Measurements from ENCODE around the gene TVP23A.
A peak's percentile ranks its signal among the peaks of the same experiment; 100 is the strongest.
"Not testable (repeated sequence)": the region's sequence is repeated elsewhere in the genome, so short reads cannot be mapped to it uniquely, and the experiment has no call there.

Gene TVP23A

GRCh38 chr16:10809706-10810105, 8.9 kb downstream of the TVP23A start:
- in situ Hi-C loops (cut with MboI; ENCODE audit: low pct_unique_long_range_greater_than_20kb, low sequenced_read_pairs) = no loop called here
- no peak for DNase-seq

- no peak for DNase-seq
- in situ Hi-C loops (cut with MboI; ENCODE audit: low pct_unique_long_range_greater_than_20kb, low sequenced_read_pairs) = no loop called here
These were observed 9.7 kb downstream of the TVP23A start for GRCh38 chr16:10808850-10809249.

GRCh38 chr16:10808218-10808617, 10.4 kb downstream of the TVP23A start:
- DNase-seq = no peak
- in situ Hi-C loops (cut with MboI; ENCODE audit: low pct_unique_long_range_greater_than_20kb, low sequenced_read_pairs) = no loop called here

- in situ Hi-C loops (cut with MboI; ENCODE audit: low pct_unique_long_range_greater_than_20kb, low sequenced_read_pairs) = no loop called here
These were observed 11.9 kb downstream of the TVP23A start for GRCh38 chr16:10806698-10807097.

GRCh38 chr16:10805334-10805733, 13.3 kb downstream of the TVP23A start:
- no peak for DNase-seq
- in situ Hi-C loops (cut with MboI; ENCODE audit: low pct_unique_long_range_greater_than_20kb, low sequenced_read_pairs) = no loop called here

More at GRCh38 chr16:10806698-10807097, 11.9 kb downstream of the TVP23A start:
- no peak for DNase-seq

GRCh38 chr16:10799736-10800135, 18.9 kb downstream of the TVP23A start:
- no peak for DNase-seq
- in situ Hi-C loops (cut with MboI; ENCODE audit: low pct_unique_long_range_greater_than_20kb, low sequenced_read_pairs) = no loop called here

- in situ Hi-C loops (cut with MboI; ENCODE audit: low pct_unique_long_range_greater_than_20kb, low sequenced_read_pairs) = no loop called here
- DNase-seq = no peak
These were observed 27.5 kb downstream of the TVP23A start for GRCh38 chr16:10791048-10791447.

GRCh38 chr16:10788630-10789029, 30.0 kb downstream of the TVP23A start:
- DNase-seq; in situ Hi-C loops (cut with MboI; ENCODE audit: low pct_unique_long_range_greater_than_20kb, low sequenced_read_pairs): not testable (repeated sequence)

- DNase-seq = no peak
- in situ Hi-C loops (cut with MboI; ENCODE audit: low pct_unique_long_range_greater_than_20kb, low sequenced_read_pairs) = no loop called here
These were observed 31.3 kb downstream of the TVP23A start for GRCh38 chr16:10787304-10787703.

GRCh38 chr16:10782628-10783027, 36.0 kb downstream of the TVP23A start:
- DNase-seq = no peak
- in situ Hi-C loops (cut with MboI; ENCODE audit: low pct_unique_long_range_greater_than_20kb, low sequenced_read_pairs) = no loop called here

- in situ Hi-C loops (cut with MboI; ENCODE audit: low pct_unique_long_range_greater_than_20kb, low sequenced_read_pairs) = no loop called here
These were observed 38.0 kb downstream of the TVP23A start for GRCh38 chr16:10780628-10781027.

GRCh38 chr16:10779908-10780307, 38.7 kb downstream of the TVP23A start:
- DNase-seq; in situ Hi-C loops (cut with MboI; ENCODE audit: low pct_unique_long_range_greater_than_20kb, low sequenced_read_pairs): not testable (repeated sequence)

More at GRCh38 chr16:10780628-10781027, 38.0 kb downstream of the TVP23A start:
- no peak for DNase-seq

GRCh38 chr16:10777356-10777755, 41.2 kb downstream of the TVP23A start:
- in situ Hi-C loops (cut with MboI; ENCODE audit: low pct_unique_long_range_greater_than_20kb, low sequenced_read_pairs) = no loop called here
- DNase-seq = no peak

- in situ Hi-C loops (cut with MboI; ENCODE audit: low pct_unique_long_range_greater_than_20kb, low sequenced_read_pairs); DNase-seq: not testable (repeated sequence)
These were observed 41.7 kb downstream of the TVP23A start for GRCh38 chr16:10776923-10777322.

GRCh38 chr16:10776280-10776679, 42.3 kb downstream of the TVP23A start:
- in situ Hi-C loops (cut with MboI; ENCODE audit: low pct_unique_long_range_greater_than_20kb, low sequenced_read_pairs) = no loop called here
- no peak for DNase-seq

GRCh38 chr16:10770907-10771306, 47.7 kb downstream of the TVP23A start:
- DNase-seq = peak; percentile 53
- in situ Hi-C loops (cut with MboI; ENCODE audit: low pct_unique_long_range_greater_than_20kb, low sequenced_read_pairs) = no loop called here

- in situ Hi-C loops (cut with MboI; ENCODE audit: low pct_unique_long_range_greater_than_20kb, low sequenced_read_pairs) = no loop called here
- no peak for DNase-seq
These were observed 49.2 kb downstream of the TVP23A start for GRCh38 chr16:10769381-10769780.

GRCh38 chr16:10767127-10767526, 51.5 kb downstream of the TVP23A start:
- in situ Hi-C loops (cut with MboI; ENCODE audit: low pct_unique_long_range_greater_than_20kb, low sequenced_read_pairs) = no loop called here
- no peak for DNase-seq

- in situ Hi-C loops (cut with MboI; ENCODE audit: low pct_unique_long_range_greater_than_20kb, low sequenced_read_pairs) = no loop called here
These were observed 52.8 kb downstream of the TVP23A start for GRCh38 chr16:10765772-10766171.

GRCh38 chr16:10763456-10763855, 55.1 kb downstream of the TVP23A start:
- in situ Hi-C loops (cut with MboI; ENCODE audit: low pct_unique_long_range_greater_than_20kb, low sequenced_read_pairs) = no loop called here

More at GRCh38 chr16:10765772-10766171, 52.8 kb downstream of the TVP23A start:
- DNase-seq = no peak

GRCh38 chr16:10762336-10763016, 56.1 kb downstream of the TVP23A start:
- in situ Hi-C loops (cut with MboI; ENCODE audit: low pct_unique_long_range_greater_than_20kb, low sequenced_read_pairs) = no loop called here
- DNase-seq = no peak

More at GRCh38 chr16:10763456-10763855, 55.1 kb downstream of the TVP23A start:
- no peak for DNase-seq

All from KBM-7 (cell line).